ENCODE data around the gene ATG14. TPM values are rescaled to one million over a fixed set of nuclear protein-coding genes. Genes with fewer than 3 reads are reported as not detected.

ATG14 gene
- total and polyA plus RNA-seq, 2 of the 8 experiments (the other 6 are each of a cell fraction or from before 2014, with no cell fraction given) = 4.9 to 10.8 TPM

DNA sequence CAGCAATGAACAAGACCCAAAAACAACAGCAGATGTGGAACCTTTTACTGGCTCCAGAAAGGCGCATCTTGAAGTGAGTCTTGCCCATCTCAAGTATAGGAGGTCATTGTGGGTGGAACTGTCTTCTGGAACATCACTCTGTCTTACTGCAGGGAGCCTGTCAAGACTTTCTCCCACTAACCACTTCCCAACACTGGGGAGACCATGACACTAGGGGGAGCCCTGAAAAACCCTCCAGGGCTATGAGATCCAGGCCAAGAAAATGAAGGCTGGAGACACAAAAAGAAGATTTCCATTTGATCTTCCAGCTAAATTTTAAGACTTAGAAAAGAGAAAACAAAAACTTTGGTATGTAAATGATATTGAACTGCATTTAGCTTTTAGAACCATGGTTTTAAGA, 13.5 kb upstream of the ATG14 start:
- Histone ChIP-seq H4K20me1 (replicated peaks in 1 of 2; ENCODE audit: control insufficient read depth in 1 of 2, insufficient read depth in 2 of 2, low read length in 2 of 2) (no peaks in the 10 kb centered on the region), H4K91ac (replicated peaks; ENCODE audit: insufficient read length, low read length) (no peak overlapping the region), H2BK20ac (ENCODE audit: low read length) (no peak overlapping the region), H3K14ac (ENCODE audit: insufficient read length) (no peak overlapping the region), H3K79me2 (ENCODE audit: control insufficient read depth in 1 of 2, insufficient read depth in 2 of 2, low read length in 2 of 2) (no peaks in the 10 kb centered on the region), H3K18ac (ENCODE audit: extremely low read depth, low read length) (no peak overlapping the region), H2AFZ (ENCODE audit: low read length) (no peak overlapping the region), H3K79me1 (ENCODE audit: low read depth, low read length) (no peaks in the 10 kb centered on the region), H4K8ac (ENCODE audit: extremely low read depth, insufficient read depth, low read length) (no peak overlapping the region), H3K23ac (ENCODE audit: insufficient read length) (no peak overlapping the region), H2BK5ac (ENCODE audit: low read depth, low read length) (no peak overlapping the region), H3K4ac (replicated peaks; ENCODE audit: insufficient read length, low read depth, low read length) (no peak overlapping the region), H2BK120ac (replicated peaks; ENCODE audit: low read depth, low read length) (no peak overlapping the region), H2AK5ac (ENCODE audit: low read depth, low read length) (no peak overlapping the region), H2BK12ac (ENCODE audit: low read depth, low read length) (no peak overlapping the region), H3K4me3 (ENCODE audit: extremely low read depth in 1 of 4, insufficient read depth in 2 of 4, low read depth in 3 of 4, low read length in 4 of 4) (no peak overlapping the region), H3K9me3 (ENCODE audit: insufficient read depth in 2 of 2, low read depth in 1 of 2, low read length in 1 of 2) (no peaks in the 10 kb centered on the region), H2BK15ac (ENCODE audit: low read length) (no peak overlapping the region), H3K27ac (ENCODE audit: low read depth, low read length) (no peak overlapping the region), H3K56ac (replicated peaks; ENCODE audit: insufficient read length, low read depth, low read length) (no peak overlapping the region), H3K23me2 (ENCODE audit: low read depth, low read length) (no peaks in the 10 kb centered on the region), H3K36me3 (ENCODE audit: control insufficient read depth in 2 of 4, insufficient read depth in 4 of 4, low read length in 3 of 4) (no peaks in the 10 kb centered on the region), H3K27me3 (replicated peaks in 1 of 4; ENCODE audit: control insufficient read depth in 3 of 4, extremely low read depth in 1 of 4, insufficient read depth in 3 of 4, low read length in 3 of 4) (no peaks in the 10 kb centered on the region), H3K9ac (replicated peaks in 1 of 4; ENCODE audit: extremely low read depth in 1 of 4, low read depth in 3 of 4, low read length in 3 of 4) (no peak overlapping the region), H3K4me1 (replicated peaks in 1 of 4; ENCODE audit: control insufficient read depth in 3 of 4, insufficient read depth in 4 of 4, low read length in 3 of 4) (peaks cover 0 to 3% (median 0%) of the 10 kb centered on the region in 4 experiments; a peak in 2 of 7 replicates), H4K5ac (ENCODE audit: insufficient read length, low read depth, low read length) (no peak overlapping the region), H3K4me2 (ENCODE audit: insufficient read depth in 1 of 2, low read depth in 2 of 2, low read length in 2 of 2) (no peak overlapping the region)
- ChIA-PET CTCF (ENCODE audit: partially characterized antibody) (interaction anchor here (0.9 to 5.7 kb wide), 5 partner anchors 9 to 71 kb away, joined by 3 to 65 read pairs (median 3); no protein-coding TSS in a partner anchor), POLR2A (ENCODE audit: partially characterized antibody) (no interaction called here)
- TF ChIP-seq ZNF274 (IDR thresholded peaks at IDR 0.05; ENCODE audit: borderline replicate concordance, extremely low read depth, low read length) (no peak), SP2 (IDR thresholded peaks at IDR 0.05; ENCODE audit: low read length) (no peak), CHD2 (IDR thresholded peaks at IDR 0.05; ENCODE audit: low read length) (no peak), NRF1 (IDR thresholded peaks at IDR 0.05; ENCODE audit: low read depth, low read length) (no peak), TAF7 (optimal IDR thresholded peaks at IDR 0.05; ENCODE audit: borderline replicate concordance, low read depth, low read length) (no peak), PHF8 (conservative IDR thresholded peaks at IDR 0.05; ENCODE audit: low read depth, low read length) (no peak), FOSL1 (IDR thresholded peaks at IDR 0.05; ENCODE audit: insufficient read depth, low read depth, low read length) (no peak), SP1 (IDR thresholded peaks at IDR 0.05; ENCODE audit: low read depth, low read length) (no peak)
- 93% methylated on average over 1 of the region's 1 CpG; no CpG with 5 or more reads in 1 of the 2 experiments for WGBS, 2 experiments (ENCODE audit: extremely low coverage in 1 of 2, insufficient coverage in 1 of 2, insufficient read length in 1 of 2, insufficient replicate concordance in 2 of 2, low coverage in 1 of 2, low lambda C conversion rate in 2 of 2, missing lambda C conversion rate in 1 of 2)
- no peak for FAIRE-seq
- no peak for DNase-seq (ENCODE audit: low read depth in 1 of 2, low spot score in 2 of 2)

Measured in H1 (cell line).